BE2C (cell line): ENCODE data around the gene EEF1A1.
"Not testable (repeated sequence)": the region's sequence is repeated elsewhere in the genome, so short reads cannot be mapped to it uniquely, and the experiment has no call there.

Experiments used
- DNase-seq: peaks from one replicate; pipeline ENCODE4 v3.0.0-alpha.2; 2020
- H3K27me3 ChIP-seq: fragments of 250-450 bp; sonication (Bioruptor Pico); 2 replicates; pipeline ENCODE4 v1.5.1; 2020; ENCODE audit warnings: mild to moderate bottlenecking
- H3K36me3 ChIP-seq: fragments of 250-450 bp; sonication (Bioruptor Pico); 2 replicates; pipeline ENCODE4 v1.5.1; 2020; ENCODE audit warnings: mild to moderate bottlenecking
- H3K4me1 ChIP-seq: fragments of 250-450 bp; sonication (Bioruptor Pico); 2 replicates; pipeline ENCODE4 v1.5.1; 2020
- H3K4me3 ChIP-seq: 2 replicates; pipeline ENCODE4 v1.5.1; 2011; ENCODE audit warnings: low read depth, low read length
- H3K9me3 ChIP-seq: fragments of 250-450 bp; sonication (Bioruptor Pico); 2 replicates; pipeline ENCODE4 v1.5.1; 2020
- TF ChIP-seq, protein P1 (sequence below): IDR thresholded peaks from 2 replicates; pipeline ENCODE4 v1.5.1; 2012; ENCODE audit warnings: mild to moderate bottlenecking, low read depth, low read length

EEF1A1 gene

DNA sequence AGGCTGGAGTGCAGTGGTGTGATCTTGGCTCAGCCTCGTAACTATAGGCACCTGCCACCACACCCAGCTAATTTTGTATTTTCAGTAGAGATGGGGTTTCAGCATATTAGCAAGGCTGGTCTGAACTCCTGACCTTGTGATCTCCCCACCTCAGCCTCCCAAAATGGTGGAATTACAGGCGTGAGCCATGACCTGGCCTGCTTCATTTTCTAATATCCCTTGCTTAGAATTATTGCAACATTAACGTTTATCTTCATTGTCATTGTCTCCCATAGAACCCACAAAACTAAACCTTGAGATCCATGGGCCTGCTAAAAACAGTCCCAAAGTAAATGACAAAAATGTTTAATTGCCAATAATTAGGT, 6.1 kb downstream of the EEF1A1 start:
- Histone ChIP-seq H3K4me3 (no peak overlapping the region), H3K4me1 (no peaks in the 10 kb centered on the region), H3K36me3 (peaks cover 59% of the 10 kb centered on the region), H3K27me3 (peaks cover 10% of the 10 kb centered on the region; the same call in 1 of the 2 replicates), H3K9me3 (no peaks in the 10 kb centered on the region; the same call in 1 of the 2 replicates)
- TF ChIP-seq, protein P1, sequence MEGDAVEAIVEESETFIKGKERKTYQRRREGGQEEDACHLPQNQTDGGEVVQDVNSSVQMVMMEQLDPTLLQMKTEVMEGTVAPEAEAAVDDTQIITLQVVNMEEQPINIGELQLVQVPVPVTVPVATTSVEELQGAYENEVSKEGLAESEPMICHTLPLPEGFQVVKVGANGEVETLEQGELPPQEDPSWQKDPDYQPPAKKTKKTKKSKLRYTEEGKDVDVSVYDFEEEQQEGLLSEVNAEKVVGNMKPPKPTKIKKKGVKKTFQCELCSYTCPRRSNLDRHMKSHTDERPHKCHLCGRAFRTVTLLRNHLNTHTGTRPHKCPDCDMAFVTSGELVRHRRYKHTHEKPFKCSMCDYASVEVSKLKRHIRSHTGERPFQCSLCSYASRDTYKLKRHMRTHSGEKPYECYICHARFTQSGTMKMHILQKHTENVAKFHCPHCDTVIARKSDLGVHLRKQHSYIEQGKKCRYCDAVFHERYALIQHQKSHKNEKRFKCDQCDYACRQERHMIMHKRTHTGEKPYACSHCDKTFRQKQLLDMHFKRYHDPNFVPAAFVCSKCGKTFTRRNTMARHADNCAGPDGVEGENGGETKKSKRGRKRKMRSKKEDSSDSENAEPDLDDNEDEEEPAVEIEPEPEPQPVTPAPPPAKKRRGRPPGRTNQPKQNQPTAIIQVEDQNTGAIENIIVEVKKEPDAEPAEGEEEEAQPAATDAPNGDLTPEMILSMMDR: no peak
- no peak for DNase-seq

DNA sequence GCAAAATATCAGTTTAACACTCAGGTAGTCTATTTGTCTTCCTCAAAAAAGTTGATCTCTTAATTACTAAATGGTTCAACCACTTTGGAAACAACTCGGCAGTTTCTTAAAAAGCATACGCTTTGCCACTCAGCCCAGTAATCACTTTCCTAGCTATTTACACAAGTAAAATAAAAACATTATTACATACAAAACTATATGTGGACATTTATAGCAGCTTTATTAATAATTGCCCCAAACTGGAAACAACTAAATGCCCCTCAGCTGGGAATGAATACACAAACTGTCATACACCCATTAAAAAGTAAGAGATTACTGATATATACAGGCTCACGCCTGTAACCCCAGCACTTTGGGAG, 7.4 kb downstream of the EEF1A1 start:
- no peak overlapping the region for H3K4me3 ChIP-seq
- peaks cover 47% of the 10 kb centered on the region for H3K36me3 ChIP-seq
- no peak for DNase-seq
- no peaks in the 10 kb centered on the region; the same call in 1 of the 2 replicates for H3K9me3 ChIP-seq
- TF ChIP-seq, protein P1: no peak
- no peaks in the 10 kb centered on the region for H3K4me1 ChIP-seq
- H3K27me3 ChIP-seq: peaks cover 10% of the 10 kb centered on the region; the same call in 1 of the 2 replicates

DNA sequence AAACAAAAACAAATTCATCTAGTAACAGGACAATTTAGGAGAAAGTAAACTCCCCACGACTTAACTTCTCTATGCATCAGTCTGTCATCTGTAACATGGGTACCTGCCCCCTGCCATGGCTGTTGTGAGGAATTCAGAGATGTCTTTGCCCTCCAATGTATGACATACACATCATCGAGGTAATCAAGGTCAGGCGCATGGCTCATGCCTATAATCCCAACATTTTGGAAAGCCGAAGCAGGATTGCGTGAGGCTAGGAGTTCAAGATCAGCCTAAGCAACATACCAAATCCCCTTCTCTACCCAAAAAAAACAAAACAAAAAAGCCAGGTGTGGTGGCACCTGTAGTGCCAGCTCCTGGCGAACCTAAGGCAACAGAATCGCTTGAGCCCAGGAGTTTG, 9.0 kb downstream of the EEF1A1 start:
- no peaks in the 10 kb centered on the region; the same call in 1 of the 2 replicates for H3K9me3 ChIP-seq
- TF ChIP-seq, protein P1: no peak
- H3K4me3 ChIP-seq: no peak overlapping the region
- peaks cover 6% of the 10 kb centered on the region; the same call in 1 of the 2 replicates for H3K27me3 ChIP-seq
- H3K36me3 ChIP-seq: peaks cover 30% of the 10 kb centered on the region
- no peak for DNase-seq
- no peaks in the 10 kb centered on the region for H3K4me1 ChIP-seq

DNA sequence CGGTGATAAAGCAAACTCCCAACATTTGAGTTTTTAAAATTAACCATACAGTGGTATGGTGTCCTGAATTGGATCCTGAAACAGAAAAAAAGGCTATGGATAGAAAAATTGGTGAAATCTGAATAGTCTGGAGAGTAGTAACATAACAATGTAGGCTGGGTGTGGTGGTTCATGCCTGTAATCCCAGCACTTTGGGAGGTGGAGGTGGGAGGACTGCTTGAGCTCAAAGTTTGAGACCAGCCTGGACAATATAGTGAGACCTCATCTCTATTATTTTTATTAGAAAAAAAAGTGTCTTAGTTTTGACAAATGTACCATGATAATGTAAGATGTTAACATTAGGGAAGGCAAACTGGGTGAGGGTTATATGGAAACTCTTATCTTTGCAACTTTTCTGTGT, 11.0 kb downstream of the EEF1A1 start:
- no peak for DNase-seq
- Histone ChIP-seq H3K4me1 (no peaks in the 10 kb centered on the region), H3K27me3 (peaks cover 4% of the 10 kb centered on the region; the same call in 1 of the 2 replicates), H3K9me3 (no peaks in the 10 kb centered on the region; the same call in 1 of the 2 replicates), H3K36me3 (peaks cover 11% of the 10 kb centered on the region), H3K4me3 (no peak overlapping the region)
- TF ChIP-seq, protein P1: no peak

DNA sequence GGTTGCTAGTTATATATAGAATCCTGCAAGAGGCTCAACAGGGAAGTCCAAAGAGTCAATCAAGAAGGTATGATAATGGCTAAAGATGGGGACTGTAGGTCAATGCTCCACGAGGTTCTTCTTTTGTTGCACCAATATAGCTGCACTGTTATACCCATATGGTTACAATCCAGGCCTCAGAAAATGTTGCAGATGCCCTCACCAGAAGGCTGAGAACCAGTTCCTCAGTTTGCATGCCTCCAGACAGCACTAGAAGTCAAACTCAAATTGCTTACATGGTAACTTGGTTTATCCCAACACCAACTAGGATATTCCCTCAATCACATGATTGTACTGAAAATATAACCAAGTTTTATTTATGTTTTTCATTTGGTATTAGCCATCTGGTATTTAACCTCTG, 12.1 kb downstream of the EEF1A1 start:
- TF ChIP-seq, protein P1: no peak
- Histone ChIP-seq H3K4me1 (no peaks in the 10 kb centered on the region), H3K9me3 (no peaks in the 10 kb centered on the region; the same call in 1 of the 2 replicates), H3K36me3 (peaks cover 14% of the 10 kb centered on the region), H3K27me3 (peaks cover 3% of the 10 kb centered on the region; the same call in 1 of the 2 replicates), H3K4me3 (no peak overlapping the region)
- no peak for DNase-seq

DNA sequence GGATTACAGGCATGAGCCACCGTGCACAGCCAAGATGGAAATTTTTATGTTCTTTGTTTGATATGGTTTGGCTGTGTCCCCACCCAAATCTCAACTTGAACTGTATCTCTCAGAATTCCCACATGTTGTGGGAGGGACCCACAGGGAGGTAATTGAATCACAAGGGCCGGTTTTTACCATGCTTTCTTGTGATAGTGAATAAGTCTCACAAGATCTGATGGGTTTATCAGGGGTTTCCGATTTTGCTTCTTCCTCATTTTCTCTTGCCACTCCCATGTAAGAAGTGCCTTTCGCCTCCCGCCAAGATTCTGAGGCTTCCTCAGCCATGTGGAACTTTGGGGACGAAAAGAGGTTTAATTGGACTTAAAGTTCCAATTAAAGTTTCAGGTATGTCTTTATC, 14.6 kb downstream of the EEF1A1 start:
- no peak overlapping the region for H3K4me3 ChIP-seq
- DNase-seq: no peak
- H3K9me3 ChIP-seq: no peaks in the 10 kb centered on the region
- peaks cover 16% of the 10 kb centered on the region for H3K36me3 ChIP-seq
- no peaks in the 10 kb centered on the region for H3K4me1 ChIP-seq
- TF ChIP-seq, protein P1: no peak
- H3K27me3 ChIP-seq: no peaks in the 10 kb centered on the region

DNA sequence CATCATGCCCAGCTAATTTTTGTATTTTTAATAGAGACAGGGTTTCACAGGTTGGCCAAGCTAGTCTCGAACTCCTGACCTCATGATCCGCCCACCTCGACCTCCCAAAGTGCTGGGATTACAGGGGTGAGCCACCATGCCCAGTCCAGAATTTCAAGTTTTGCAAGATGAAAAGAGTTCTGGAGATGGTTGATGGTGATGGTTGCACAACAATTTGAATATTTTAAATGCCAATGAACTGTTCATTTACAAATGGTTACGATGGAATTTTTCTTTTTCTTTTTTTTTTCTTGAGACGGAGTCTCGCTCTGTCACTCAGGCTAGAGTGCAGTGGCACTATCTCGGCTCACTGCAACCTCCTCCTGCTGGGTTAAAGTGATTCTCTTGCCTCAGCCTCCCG, 15.1 kb downstream of the EEF1A1 start:
- H3K9me3 ChIP-seq, H3K4me1 ChIP-seq, DNase-seq, H3K4me3 ChIP-seq, H3K27me3 ChIP-seq: not testable (repeated sequence)
- H3K36me3 ChIP-seq: peaks cover 22% of the 10 kb centered on the region
